ENCODE measurements around the gene FAM184B.

The FAM184B gene

GRCh38 chr4:17816142-17816541 is 34.7 kb upstream of the FAM184B start:
- Histone ChIP-seq H3K36me3 (ENCODE audit: insufficient read depth, low read length) (peaks cover 38% of the 10 kb centered on the region; the same call in 1 of the 2 replicates), H3K9ac (ENCODE audit: low read depth, low read length, poor library complexity, severe bottlenecking) (no peak overlapping the region), H3K9me2 (replicated peaks; ENCODE audit: low read depth, low read length) (no peaks in the 10 kb centered on the region), H3K4me2 (ENCODE audit: low read depth, low read length, poor library complexity, severe bottlenecking) (peak overlapping the region; percentile 79), H3F3A (ENCODE audit: low read depth) (no peaks in the 10 kb centered on the region), H3K27me3 (ENCODE audit: insufficient read depth, low read length, poor library complexity, severe bottlenecking) (no peaks in the 10 kb centered on the region), H3K4me1 (ENCODE audit: insufficient read depth, low read length, poor library complexity, severe bottlenecking) (peaks cover 39% of the 10 kb centered on the region), H2AFZ (ENCODE audit: low read length) (no peak overlapping the region), H3K4me3 (ENCODE audit: low read length, poor library complexity, severe bottlenecking) (no peak overlapping the region), H4K20me1 (ENCODE audit: insufficient read depth, low read length, poor library complexity, severe bottlenecking) (peaks cover 46% of the 10 kb centered on the region), H3K79me2 (ENCODE audit: insufficient read depth, low read length) (peaks cover 98% of the 10 kb centered on the region), H3K9me3 (ENCODE audit: insufficient read depth, low read depth, low read length) (no peaks in the 10 kb centered on the region)
- no peak for TF ChIP-seq EZH2phosphoT487 (IDR thresholded peaks at IDR 0.05; ENCODE audit: borderline replicate concordance)

GRCh38 chr4:17814140-17814539 is 32.7 kb upstream of the FAM184B start:
- Histone ChIP-seq H3F3A (ENCODE audit: low read depth) (0 out of 2 replicates have a peak, but pooled peaks cover 3% of the 10 kb centered on the region), H3K4me3 (ENCODE audit: low read length, poor library complexity, severe bottlenecking) (peak overlapping the region; percentile 94), H4K20me1 (ENCODE audit: insufficient read depth, low read length, poor library complexity, severe bottlenecking) (peaks cover 58% of the 10 kb centered on the region), H2AFZ (ENCODE audit: low read length) (no peak overlapping the region), H3K36me3 (ENCODE audit: insufficient read depth, low read length) (peaks cover 38% of the 10 kb centered on the region; the same call in 1 of the 2 replicates), H3K9me3 (ENCODE audit: insufficient read depth, low read depth, low read length) (no peaks in the 10 kb centered on the region), H3K9me2 (replicated peaks; ENCODE audit: low read depth, low read length) (no peaks in the 10 kb centered on the region), H3K4me1 (ENCODE audit: insufficient read depth, low read length, poor library complexity, severe bottlenecking) (peaks cover 43% of the 10 kb centered on the region), H3K9ac (ENCODE audit: low read depth, low read length, poor library complexity, severe bottlenecking) (peak overlapping the region; percentile 93), H3K27me3 (ENCODE audit: insufficient read depth, low read length, poor library complexity, severe bottlenecking) (no peaks in the 10 kb centered on the region), H3K79me2 (ENCODE audit: insufficient read depth, low read length) (peaks cover 98% of the 10 kb centered on the region), H3K4me2 (ENCODE audit: low read depth, low read length, poor library complexity, severe bottlenecking) (peak overlapping the region; percentile 69)
- TF ChIP-seq EZH2phosphoT487 (IDR thresholded peaks at IDR 0.05; ENCODE audit: borderline replicate concordance) (no peak), CTCF (conservative IDR thresholded peaks at IDR 0.05; ENCODE audit: low read length) (no peak)

GRCh38 chr4:17812801-17813200 is 31.4 kb upstream of the FAM184B start:
- H3K4me1 ChIP-seq (ENCODE audit: insufficient read depth, low read length, poor library complexity, severe bottlenecking): peaks cover 43% of the 10 kb centered on the region
- H3K36me3 ChIP-seq (ENCODE audit: insufficient read depth, low read length): peaks cover 31% of the 10 kb centered on the region; the same call in 1 of the 2 replicates

More at GRCh38 chr4:17812801-17813200, 31.4 kb upstream of the FAM184B start:
- peaks cover 58% of the 10 kb centered on the region for H4K20me1 ChIP-seq (ENCODE audit: insufficient read depth, low read length, poor library complexity, severe bottlenecking)
- H3K27me3 ChIP-seq (ENCODE audit: insufficient read depth, low read length, poor library complexity, severe bottlenecking): no peaks in the 10 kb centered on the region
- H2AFZ ChIP-seq (ENCODE audit: low read length): no peak overlapping the region
- H3F3A ChIP-seq (ENCODE audit: low read depth): 0 out of 2 replicates have a peak, but pooled peaks cover 3% of the 10 kb centered on the region
- peak overlapping the region; percentile 94 for H3K4me3 ChIP-seq (ENCODE audit: low read length, poor library complexity, severe bottlenecking)
- H3K79me2 ChIP-seq (ENCODE audit: insufficient read depth, low read length): peaks cover 98% of the 10 kb centered on the region
- H3K9me3 ChIP-seq (ENCODE audit: insufficient read depth, low read depth, low read length): no peaks in the 10 kb centered on the region
- H3K9ac ChIP-seq (ENCODE audit: low read depth, low read length, poor library complexity, severe bottlenecking): peak overlapping the region; percentile 93
- H3K9me2 ChIP-seq (replicated peaks; ENCODE audit: low read depth, low read length): no peaks in the 10 kb centered on the region
- H3K4me2 ChIP-seq (ENCODE audit: low read depth, low read length, poor library complexity, severe bottlenecking): peak overlapping the region; percentile 69
- no peak for TF ChIP-seq CTCF (conservative IDR thresholded peaks at IDR 0.05; ENCODE audit: low read length)
- no peak for TF ChIP-seq EZH2phosphoT487 (IDR thresholded peaks at IDR 0.05; ENCODE audit: borderline replicate concordance)
